ENCODE data around the gene NOL12.

NOL12 gene

DNA sequence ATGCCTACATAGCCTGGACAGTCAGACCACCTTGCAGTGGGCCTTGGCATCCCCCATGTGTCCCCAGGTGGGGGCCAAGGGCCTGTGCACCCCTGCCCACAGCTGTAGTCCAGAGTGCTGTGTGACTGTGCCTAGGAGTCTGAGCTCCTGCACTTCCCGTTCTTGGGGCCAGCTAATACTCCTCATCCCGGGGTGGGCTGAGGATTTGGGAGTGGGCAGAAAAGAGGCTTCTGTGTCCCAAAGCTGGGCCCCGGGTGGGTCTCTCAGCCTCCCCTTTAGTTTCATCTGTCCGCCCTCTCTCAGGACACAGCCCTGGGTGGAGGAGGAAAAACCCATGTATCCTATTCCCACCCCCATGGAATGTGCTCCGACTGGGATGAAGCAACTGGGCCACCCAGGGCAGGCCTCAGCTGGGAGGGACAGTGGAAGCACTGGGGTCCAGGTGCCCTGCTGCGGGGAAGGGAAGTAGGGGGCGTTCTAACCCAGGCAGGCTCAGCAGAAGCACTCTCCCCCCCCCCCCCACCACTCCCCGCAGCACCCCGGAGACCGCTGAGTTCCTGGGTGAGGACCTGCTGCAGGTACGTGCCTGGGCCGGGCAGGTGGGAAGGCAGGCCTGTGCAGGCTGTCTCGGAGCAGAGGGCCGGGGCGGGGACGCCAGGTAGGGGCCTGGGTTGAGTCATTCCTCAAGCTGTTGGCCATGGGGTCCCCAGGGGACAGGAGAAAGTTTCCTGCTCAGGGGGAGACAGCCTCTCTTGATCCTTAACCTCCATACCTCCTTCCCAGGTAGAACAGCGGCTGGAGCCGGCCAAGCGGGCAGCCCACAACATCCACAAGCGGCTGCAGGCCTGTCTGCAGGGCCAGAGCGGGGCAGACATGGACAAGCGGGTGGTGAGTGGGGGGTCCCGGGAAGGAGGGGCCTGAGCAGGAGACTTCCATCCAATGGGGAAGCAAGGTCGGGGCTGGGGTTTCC, 45.3 kb upstream of the NOL12 start:
- TF ChIP-seq POLR2A (IDR thresholded peaks at IDR 0.05; ENCODE audit: extremely low read depth, insufficient read length) (no peak), MYC (IDR thresholded peaks at IDR 0.05; ENCODE audit: low read depth, low read length) (no peak)
- TF ChIP-seq, protein P1, sequence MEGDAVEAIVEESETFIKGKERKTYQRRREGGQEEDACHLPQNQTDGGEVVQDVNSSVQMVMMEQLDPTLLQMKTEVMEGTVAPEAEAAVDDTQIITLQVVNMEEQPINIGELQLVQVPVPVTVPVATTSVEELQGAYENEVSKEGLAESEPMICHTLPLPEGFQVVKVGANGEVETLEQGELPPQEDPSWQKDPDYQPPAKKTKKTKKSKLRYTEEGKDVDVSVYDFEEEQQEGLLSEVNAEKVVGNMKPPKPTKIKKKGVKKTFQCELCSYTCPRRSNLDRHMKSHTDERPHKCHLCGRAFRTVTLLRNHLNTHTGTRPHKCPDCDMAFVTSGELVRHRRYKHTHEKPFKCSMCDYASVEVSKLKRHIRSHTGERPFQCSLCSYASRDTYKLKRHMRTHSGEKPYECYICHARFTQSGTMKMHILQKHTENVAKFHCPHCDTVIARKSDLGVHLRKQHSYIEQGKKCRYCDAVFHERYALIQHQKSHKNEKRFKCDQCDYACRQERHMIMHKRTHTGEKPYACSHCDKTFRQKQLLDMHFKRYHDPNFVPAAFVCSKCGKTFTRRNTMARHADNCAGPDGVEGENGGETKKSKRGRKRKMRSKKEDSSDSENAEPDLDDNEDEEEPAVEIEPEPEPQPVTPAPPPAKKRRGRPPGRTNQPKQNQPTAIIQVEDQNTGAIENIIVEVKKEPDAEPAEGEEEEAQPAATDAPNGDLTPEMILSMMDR (IDR thresholded peaks at IDR 0.05; ENCODE audit: low read depth, low read length): no peak
- TF ChIP-seq, protein P2, sequence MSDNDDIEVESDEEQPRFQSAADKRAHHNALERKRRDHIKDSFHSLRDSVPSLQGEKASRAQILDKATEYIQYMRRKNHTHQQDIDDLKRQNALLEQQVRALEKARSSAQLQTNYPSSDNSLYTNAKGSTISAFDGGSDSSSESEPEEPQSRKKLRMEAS (IDR thresholded peaks at IDR 0.05; ENCODE audit: low read depth, low read length): no peak
- no peak for DNase-seq (ENCODE audit: low read depth)
- H3K4me3 ChIP-seq (ENCODE audit: low read depth, low read length): peak overlapping the region; percentile 89

DNA sequence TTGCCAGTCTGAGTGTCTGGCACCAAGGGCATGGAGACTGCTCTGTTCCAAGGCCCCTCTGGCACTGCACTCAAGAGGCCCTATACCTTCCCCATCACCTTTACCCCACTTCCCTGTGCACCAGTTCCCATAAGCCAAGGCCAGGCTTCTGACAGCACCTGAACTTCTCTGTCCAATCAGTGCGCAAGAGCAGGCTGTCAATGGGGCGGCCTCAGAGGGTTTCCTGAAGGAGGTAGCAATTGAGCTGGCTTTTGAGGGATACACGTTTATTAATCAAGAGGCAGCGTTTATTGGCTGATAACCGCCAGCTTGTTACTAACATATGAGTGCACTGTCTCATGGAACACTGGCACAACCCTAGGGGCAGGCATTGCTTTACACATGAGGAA, 44.6 kb upstream of the NOL12 start:
- H3K4me3 ChIP-seq (ENCODE audit: low read depth, low read length): no peak overlapping the region
- no peak for DNase-seq (ENCODE audit: low read depth)
- TF ChIP-seq, protein P2 (IDR thresholded peaks at IDR 0.05; ENCODE audit: low read depth, low read length): no peak
- no peak for TF ChIP-seq MYC (IDR thresholded peaks at IDR 0.05; ENCODE audit: low read depth, low read length)
- no peak for TF ChIP-seq POLR2A (IDR thresholded peaks at IDR 0.05; ENCODE audit: extremely low read depth, insufficient read length)
- TF ChIP-seq, protein P1 (IDR thresholded peaks at IDR 0.05; ENCODE audit: low read depth, low read length): no peak

DNA sequence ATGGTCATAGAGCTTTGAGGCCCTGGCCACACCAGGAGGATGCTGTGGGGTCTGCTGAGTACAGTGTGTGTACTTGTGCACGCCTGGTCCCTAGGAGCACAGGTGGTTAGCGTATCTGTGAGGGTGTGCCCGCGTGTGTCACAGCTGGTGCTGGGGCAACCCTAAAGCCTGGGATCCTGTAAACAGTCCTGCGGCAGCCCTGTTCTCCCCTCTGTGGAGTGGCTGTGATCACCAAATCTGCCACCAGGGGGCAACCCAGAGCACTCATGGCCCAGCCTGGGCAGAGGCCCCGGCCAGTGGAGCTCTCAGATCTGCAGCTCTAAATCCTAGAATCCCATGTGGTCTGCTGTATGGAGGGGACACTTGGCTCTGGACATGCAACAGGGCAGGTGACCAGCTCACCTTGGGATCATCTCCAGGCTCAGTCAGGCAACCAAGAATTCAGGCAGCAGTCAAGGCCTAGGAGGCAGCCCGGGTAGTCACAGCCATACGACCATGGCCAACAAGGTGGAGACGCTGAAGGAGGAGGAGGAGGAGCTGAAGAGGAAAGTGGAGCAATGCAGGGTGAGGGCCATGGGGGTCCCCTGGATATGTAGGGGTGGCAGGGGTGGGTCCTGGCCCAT, 42.8 kb upstream of the NOL12 start:
- no peak overlapping the region for H3K4me3 ChIP-seq (ENCODE audit: low read depth, low read length)
- TF ChIP-seq, protein P2 (IDR thresholded peaks at IDR 0.05; ENCODE audit: low read depth, low read length): 0 out of 2 replicates have a peak, but pooled peaks have one; percentile 21
- TF ChIP-seq, protein P1 (IDR thresholded peaks at IDR 0.05; ENCODE audit: low read depth, low read length): peak; percentile 89
- no peak for TF ChIP-seq MYC (IDR thresholded peaks at IDR 0.05; ENCODE audit: low read depth, low read length)
- peak; percentile 77 for DNase-seq (ENCODE audit: low read depth)

DNA sequence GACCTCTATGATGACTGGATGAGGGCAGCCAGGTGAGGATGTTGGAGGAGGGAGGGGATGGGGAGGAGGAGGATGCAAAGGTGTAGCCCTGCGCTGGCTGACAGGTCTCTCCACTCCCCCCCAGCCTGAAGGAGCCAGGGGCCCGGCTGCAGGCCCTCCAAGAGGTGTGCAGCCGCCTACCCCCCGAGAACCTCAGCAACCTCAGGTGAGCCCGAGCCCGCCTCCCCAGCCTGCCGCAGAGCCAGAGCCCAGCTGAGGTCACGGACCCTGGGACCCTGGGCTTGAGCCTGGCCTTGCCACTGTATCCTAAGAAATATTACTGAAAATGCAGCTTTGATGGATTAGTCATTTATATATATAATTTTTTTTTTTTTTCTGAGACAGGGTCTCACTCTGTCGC, 38.8 kb upstream of the NOL12 start:
- no peak overlapping the region for H3K4me3 ChIP-seq (ENCODE audit: low read depth, low read length)
- TF ChIP-seq, protein P2 (IDR thresholded peaks at IDR 0.05; ENCODE audit: low read depth, low read length): no peak
- TF ChIP-seq, protein P1 (IDR thresholded peaks at IDR 0.05; ENCODE audit: low read depth, low read length): no peak
- TF ChIP-seq MYC (IDR thresholded peaks at IDR 0.05; ENCODE audit: low read depth, low read length) (no peak), POLR2A (IDR thresholded peaks at IDR 0.05; ENCODE audit: extremely low read depth, insufficient read length) (no peak)
- no peak for DNase-seq (ENCODE audit: low read depth)

DNA sequence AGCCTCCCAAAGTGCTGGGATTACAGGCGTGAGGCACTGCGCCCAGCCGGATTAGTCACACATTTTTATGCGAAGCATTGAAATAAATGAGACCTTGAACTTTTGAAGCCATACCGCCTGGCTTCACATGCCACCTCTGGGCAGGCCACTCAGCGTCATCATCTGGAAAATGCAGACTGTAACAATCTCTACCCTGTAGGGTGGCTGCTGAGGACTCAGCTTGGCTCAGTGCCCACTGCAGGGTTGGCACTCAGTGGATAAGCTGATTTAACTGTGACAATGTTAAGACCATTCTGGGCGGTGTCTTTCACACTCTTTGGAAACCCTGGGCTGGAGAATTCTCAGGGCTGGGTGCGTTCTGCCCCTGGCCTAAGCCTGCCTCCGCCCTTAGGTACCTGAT, 38.2 kb upstream of the NOL12 start:
- no peak overlapping the region for H3K4me3 ChIP-seq (ENCODE audit: low read depth, low read length)
- TF ChIP-seq, protein P1 (IDR thresholded peaks at IDR 0.05; ENCODE audit: low read depth, low read length): no peak
- TF ChIP-seq POLR2A (IDR thresholded peaks at IDR 0.05; ENCODE audit: extremely low read depth, insufficient read length): no peak
- TF ChIP-seq, protein P2 (IDR thresholded peaks at IDR 0.05; ENCODE audit: low read depth, low read length): no peak
- no peak for TF ChIP-seq MYC (IDR thresholded peaks at IDR 0.05; ENCODE audit: low read depth, low read length)
- DNase-seq (ENCODE audit: low read depth): no peak

All from NB4 (cell line).